ENCODE results near the gene TAAR1.
"Not testable (repeated sequence)": the region's sequence is repeated elsewhere in the genome, so short reads cannot be mapped to it uniquely, and the experiment has no call there.

The TAAR1 gene

GRCh38 chr6:132659082-132659481 is at the start of gene TAAR1:
Gene TAAR1 (minus strand): TSS chr6:132659182. CDS start chr6:132646003, 13,179 bp downstream.
- Histone ChIP-seq H3K9me3 (ENCODE audit: severe bottlenecking) (no peaks in the 10 kb centered on the region), H3K27me3 (ENCODE audit: insufficient read depth, low read depth, severe bottlenecking) (peaks cover 56% of the 10 kb centered on the region), H3K36me3 (no peaks in the 10 kb centered on the region), H3K4me3 (ENCODE audit: low read depth, low read length) (no peak within 1 kb of the TSS), H3K27ac (no peak within 1 kb of the TSS)
- no peak for DNase-seq
- TF ChIP-seq CTCF (IDR thresholded peaks at IDR 0.05; ENCODE audit: low read depth, low read length), result no peak

GRCh38 chr6:132708771-132709170 is 49.8 kb upstream of the TAAR1 start:
- Histone ChIP-seq H3K27me3 (ENCODE audit: insufficient read depth, low read depth, severe bottlenecking) (peaks cover 47% of the 10 kb centered on the region), H3K27ac (no peak overlapping the region), H3K9me3 (ENCODE audit: severe bottlenecking) (no peaks in the 10 kb centered on the region), H3K36me3 (no peaks in the 10 kb centered on the region), H3K4me3 (ENCODE audit: low read depth, low read length) (no peak overlapping the region)
- DNase-seq, result no peak
- no peak for TF ChIP-seq CTCF (IDR thresholded peaks at IDR 0.05; ENCODE audit: low read depth, low read length)

- H3K36me3 ChIP-seq, result no peaks in the 10 kb centered on the region
- peaks cover 41% of the 10 kb centered on the region for H3K27me3 ChIP-seq (ENCODE audit: insufficient read depth, low read depth, severe bottlenecking)
- no peak for TF ChIP-seq CTCF (IDR thresholded peaks at IDR 0.05; ENCODE audit: low read depth, low read length)
- H3K27ac ChIP-seq, result no peak overlapping the region
- no peak overlapping the region for H3K4me3 ChIP-seq (ENCODE audit: low read depth, low read length)
- H3K9me3 ChIP-seq (ENCODE audit: severe bottlenecking), result no peaks in the 10 kb centered on the region
- DNase-seq, result no peak
These were observed 49.0 kb upstream of the TAAR1 start for GRCh38 chr6:132708002-132708401.

- H3K27ac ChIP-seq; H3K36me3 ChIP-seq; H3K4me3 ChIP-seq (ENCODE audit: low read depth, low read length); DNase-seq; H3K9me3 ChIP-seq (ENCODE audit: severe bottlenecking): not testable (repeated sequence)
- H3K27me3 ChIP-seq (ENCODE audit: insufficient read depth, low read depth, severe bottlenecking), result peaks cover 38% of the 10 kb centered on the region
These were observed 47.8 kb upstream of the TAAR1 start for GRCh38 chr6:132706756-132707155.

GRCh38 chr6:132703936-132704335 is 45.0 kb upstream of the TAAR1 start:
- H3K36me3 ChIP-seq, result no peaks in the 10 kb centered on the region
- no peak for DNase-seq
- TF ChIP-seq CTCF (IDR thresholded peaks at IDR 0.05; ENCODE audit: low read depth, low read length), result no peak
- no peak overlapping the region for H3K4me3 ChIP-seq (ENCODE audit: low read depth, low read length)
- no peak overlapping the region for H3K27ac ChIP-seq
- H3K9me3 ChIP-seq (ENCODE audit: severe bottlenecking), result no peaks in the 10 kb centered on the region
- H3K27me3 ChIP-seq (ENCODE audit: insufficient read depth, low read depth, severe bottlenecking), result peaks cover 35% of the 10 kb centered on the region

- H3K27me3 ChIP-seq (ENCODE audit: insufficient read depth, low read depth, severe bottlenecking), result peaks cover 46% of the 10 kb centered on the region
- H3K36me3 ChIP-seq, result no peaks in the 10 kb centered on the region
- no peak for TF ChIP-seq CTCF (IDR thresholded peaks at IDR 0.05; ENCODE audit: low read depth, low read length)
- H3K27ac ChIP-seq, result no peak overlapping the region
- H3K4me3 ChIP-seq (ENCODE audit: low read depth, low read length), result no peak overlapping the region
- no peaks in the 10 kb centered on the region for H3K9me3 ChIP-seq (ENCODE audit: severe bottlenecking)
- no peak for DNase-seq
These were observed 39.6 kb upstream of the TAAR1 start for GRCh38 chr6:132698608-132699007.

Data from WERI-Rb-1 (cell line).